ENCODE data around the gene PODXL2.
A peak's percentile ranks its signal among the peaks of the same experiment; 100 is the strongest.
"Not testable (repeated sequence)": the region's sequence is repeated elsewhere in the genome, so short reads cannot be mapped to it uniquely, and the experiment has no call there.

The PODXL2 gene

DNA sequence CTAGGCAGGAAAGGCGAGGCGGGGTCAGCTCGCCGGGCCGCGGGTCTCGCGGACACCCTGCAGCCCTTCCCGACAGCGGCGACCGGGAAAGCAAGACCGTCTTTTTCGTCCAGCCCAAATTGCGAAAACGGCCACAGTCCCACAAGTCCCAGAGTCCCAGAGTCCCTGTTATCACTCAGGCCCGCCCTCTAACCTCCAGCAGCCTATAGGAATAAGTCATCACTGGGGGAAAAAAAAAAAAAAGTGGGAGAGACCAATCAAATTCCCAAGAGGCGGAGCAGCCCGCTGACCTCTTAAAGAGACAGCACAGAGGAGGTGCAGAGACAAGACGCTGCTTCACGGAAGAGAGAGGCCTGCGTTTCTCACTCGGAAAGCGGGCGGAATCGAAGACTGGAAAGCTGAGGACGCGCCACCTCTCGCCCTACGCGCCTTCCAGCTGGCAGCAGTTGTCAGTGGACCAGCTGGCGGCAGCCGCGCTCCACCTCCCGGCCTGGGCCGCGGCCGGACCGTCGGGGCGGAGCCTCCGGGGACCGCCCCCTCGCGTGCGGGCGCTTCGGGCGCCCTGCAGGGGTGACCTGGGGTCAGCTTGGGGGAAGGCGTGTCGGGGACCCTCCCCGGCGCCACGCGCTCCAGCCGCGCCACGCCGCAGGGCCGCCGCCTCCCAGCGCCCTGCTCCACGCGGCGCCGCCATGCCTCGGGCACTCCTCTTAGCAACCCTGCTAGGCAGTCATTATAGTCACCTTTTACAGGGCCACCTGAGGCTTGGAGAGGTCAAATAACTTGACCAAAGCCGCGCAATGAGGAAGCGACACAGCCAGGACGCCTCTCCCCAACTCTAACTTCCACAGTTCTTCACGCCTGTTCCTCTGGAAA, 38.2 kb upstream of the PODXL2 start, which contains the start of gene TPRA1:
Gene TPRA1, minus strand, starts transcription at position 141 of the 873 bp plus-strand sequence. CDS start 10,587 bp downstream, outside the sequence.
- H3K9ac ChIP-seq (ENCODE audit: low read length) = peak within 1 kb of the TSS; percentile 63
- H3K27me3 ChIP-seq (ENCODE audit: control insufficient read depth in 1 of 2, insufficient read depth in 2 of 2, low read length in 2 of 2) = no peaks in the 10 kb centered on the region
- H3K4me1 ChIP-seq (ENCODE audit: insufficient read depth, low read length) = peaks cover 23% of the 10 kb centered on the region
- peak within 1 kb of the TSS; percentile 89 for H3K27ac ChIP-seq (ENCODE audit: low read depth, low read length)
- peak within 1 kb of the TSS; percentile 52 to 90 for H3K4me3 ChIP-seq (ENCODE audit: low read depth in 1 of 2, low read length in 2 of 2)
- no peaks in the 10 kb centered on the region for H3K9me3 ChIP-seq (ENCODE audit: low read length)
- H3K36me3 ChIP-seq (ENCODE audit: insufficient read depth, low read length) = no peaks in the 10 kb centered on the region

DNA sequence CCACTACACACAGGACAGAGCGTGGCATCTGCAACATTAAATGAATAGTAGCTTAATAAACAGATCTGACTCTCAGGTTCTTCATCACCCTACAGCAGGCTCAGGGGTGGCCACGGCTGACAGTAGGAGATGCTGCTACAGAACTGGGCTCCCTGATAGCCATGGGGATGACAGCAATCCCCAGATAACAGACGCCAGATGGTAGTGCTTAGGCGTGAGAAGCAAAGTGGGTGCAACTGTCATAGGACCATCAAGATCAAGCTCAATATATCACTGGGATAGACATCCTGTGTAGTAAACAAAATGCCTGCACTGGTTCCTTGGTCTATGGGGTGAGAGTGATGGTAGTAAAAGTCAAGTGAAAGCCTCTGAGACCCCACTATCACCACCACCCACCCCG, 35.8 kb upstream of the PODXL2 start:
- Histone ChIP-seq H3K9ac (ENCODE audit: low read length) (no peak overlapping the region), H3K4me1 (ENCODE audit: insufficient read depth, low read length) (peaks cover 17% of the 10 kb centered on the region), H3K4me3 (ENCODE audit: low read depth in 1 of 2, low read length in 2 of 2) (no peak overlapping the region), H3K27me3 (ENCODE audit: control insufficient read depth in 1 of 2, insufficient read depth in 2 of 2, low read length in 2 of 2) (no peaks in the 10 kb centered on the region), H3K9me3 (ENCODE audit: low read length) (no peaks in the 10 kb centered on the region), H3K36me3 (ENCODE audit: insufficient read depth, low read length) (no peaks in the 10 kb centered on the region), H3K27ac (ENCODE audit: low read depth, low read length) (no peak overlapping the region)

DNA sequence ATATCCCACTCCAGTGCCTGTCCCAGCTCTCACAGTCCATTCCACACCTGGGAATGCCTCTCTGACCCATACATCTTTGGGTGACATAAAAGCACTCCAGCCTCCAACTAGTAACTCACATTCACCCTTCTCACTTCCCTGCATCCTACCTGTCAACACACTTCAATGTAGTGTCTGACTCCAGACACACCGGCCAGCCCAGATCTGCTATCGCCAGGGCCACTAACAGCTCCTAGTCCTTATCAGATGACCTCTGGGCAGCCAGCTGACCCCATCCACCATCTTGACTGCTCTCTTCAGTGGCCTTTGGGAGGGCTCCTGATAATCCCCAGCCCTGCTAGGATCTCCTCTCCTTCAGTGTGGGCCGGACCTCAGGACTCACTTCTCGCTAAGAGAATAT, 33.7 kb upstream of the PODXL2 start:
- peaks cover 16% of the 10 kb centered on the region for H3K4me1 ChIP-seq (ENCODE audit: insufficient read depth, low read length)
- H3K27ac ChIP-seq (ENCODE audit: low read depth, low read length) = no peak overlapping the region
- no peaks in the 10 kb centered on the region for H3K36me3 ChIP-seq (ENCODE audit: insufficient read depth, low read length)
- H3K27me3 ChIP-seq (ENCODE audit: control insufficient read depth in 1 of 2, insufficient read depth in 2 of 2, low read length in 2 of 2) = no peaks in the 10 kb centered on the region
- no peak overlapping the region for H3K4me3 ChIP-seq (ENCODE audit: low read depth in 1 of 2, low read length in 2 of 2)
- H3K9ac ChIP-seq (ENCODE audit: low read length) = no peak overlapping the region
- no peaks in the 10 kb centered on the region for H3K9me3 ChIP-seq (ENCODE audit: low read length)

- H3K9ac ChIP-seq (ENCODE audit: low read length) = no peak overlapping the region
- H3K36me3 ChIP-seq (ENCODE audit: insufficient read depth, low read length) = no peaks in the 10 kb centered on the region
- peak overlapping the region in 1 of 2 donors; percentile 54 for H3K4me3 ChIP-seq (ENCODE audit: low read depth in 1 of 2, low read length in 2 of 2)
- H3K9me3 ChIP-seq (ENCODE audit: low read length) = no peaks in the 10 kb centered on the region
- H3K4me1 ChIP-seq (ENCODE audit: insufficient read depth, low read length) = peaks cover 8% of the 10 kb centered on the region
- H3K27ac ChIP-seq (ENCODE audit: low read depth, low read length) = no peak overlapping the region
- no peaks in the 10 kb centered on the region for H3K27me3 ChIP-seq (ENCODE audit: control insufficient read depth in 1 of 2, insufficient read depth in 2 of 2, low read length in 2 of 2)
These were observed 31.8 kb upstream of the PODXL2 start for GRCh38 chr3:127597020-127597771.

DNA sequence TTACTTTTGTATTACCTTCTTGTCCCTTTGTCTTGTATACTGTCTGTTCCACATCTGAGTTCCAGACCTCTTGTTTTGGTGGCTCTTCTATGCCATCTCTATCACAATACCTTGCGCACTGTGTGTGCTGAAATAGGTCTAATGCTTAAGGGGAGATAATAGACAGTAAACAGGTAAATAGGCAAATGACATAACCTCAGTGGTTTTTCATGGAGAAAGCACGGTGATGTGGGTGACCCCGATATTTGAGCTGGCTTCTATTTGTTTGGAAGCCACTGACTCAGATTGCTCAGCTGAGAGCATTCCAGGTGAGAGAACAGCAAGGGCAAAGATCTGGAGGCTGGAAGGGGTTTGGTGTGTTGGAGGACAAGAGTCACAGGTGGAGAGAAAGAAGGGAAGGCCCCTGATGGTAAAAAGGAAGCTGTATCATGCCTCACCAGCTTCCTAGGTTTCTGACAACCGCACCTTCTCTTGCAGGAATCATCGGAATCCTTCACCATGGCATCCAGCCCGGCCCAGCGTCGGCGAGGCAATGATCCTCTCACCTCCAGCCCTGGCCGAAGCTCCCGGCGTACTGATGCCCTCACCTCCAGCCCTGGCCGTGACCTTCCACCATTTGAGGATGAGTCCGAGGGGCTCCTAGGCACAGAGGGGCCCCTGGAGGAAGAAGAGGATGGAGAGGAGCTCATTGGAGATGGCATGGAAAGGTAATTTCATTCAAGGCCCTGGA, 30.0 kb upstream of the PODXL2 start:
- H3K9me3 ChIP-seq (ENCODE audit: low read length) = no peaks in the 10 kb centered on the region
- no peaks in the 10 kb centered on the region for H3K36me3 ChIP-seq (ENCODE audit: insufficient read depth, low read length)
- peak overlapping the region in 1 of 2 donors; percentile 54 for H3K4me3 ChIP-seq (ENCODE audit: low read depth in 1 of 2, low read length in 2 of 2)
- H3K27ac ChIP-seq (ENCODE audit: low read depth, low read length) = no peak overlapping the region
- peaks cover 8% of the 10 kb centered on the region for H3K4me1 ChIP-seq (ENCODE audit: insufficient read depth, low read length)
- no peaks in the 10 kb centered on the region for H3K27me3 ChIP-seq (ENCODE audit: control insufficient read depth in 1 of 2, insufficient read depth in 2 of 2, low read length in 2 of 2)
- no peak overlapping the region for H3K9ac ChIP-seq (ENCODE audit: low read length)

DNA sequence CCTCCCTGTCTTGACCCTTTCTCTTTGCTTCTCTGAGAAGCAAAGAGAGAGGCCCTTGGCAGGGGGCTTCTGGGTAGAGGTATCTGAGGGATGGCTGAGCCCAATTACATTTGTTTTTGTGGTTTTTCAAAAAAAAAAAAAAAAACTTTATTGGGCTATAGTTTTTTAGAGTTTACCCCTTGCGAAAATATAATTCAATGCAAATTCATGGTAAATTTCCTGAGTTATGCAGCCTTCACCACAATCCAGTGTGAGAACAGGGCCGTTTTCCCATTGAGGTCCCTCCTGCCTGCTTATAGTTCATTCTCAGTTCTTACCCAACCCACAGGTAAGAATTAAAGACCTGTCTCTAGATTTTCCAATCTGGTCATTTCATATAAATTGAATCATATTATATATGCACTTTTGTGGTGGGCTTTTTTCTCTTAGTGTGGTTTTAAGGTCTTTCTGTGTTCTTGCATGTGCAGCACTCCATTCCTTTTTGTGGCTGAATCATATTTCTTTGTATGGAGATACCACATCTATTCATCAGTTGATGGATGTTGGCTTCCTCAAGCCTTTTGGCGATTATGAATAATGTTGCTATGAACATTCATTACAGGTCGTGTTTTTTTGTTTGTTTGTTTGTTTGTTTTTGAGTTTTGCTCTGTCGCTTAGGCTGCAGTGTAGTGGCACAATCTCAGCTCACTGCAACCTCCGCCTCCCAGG, 28.1 kb upstream of the PODXL2 start:
- H3K36me3 ChIP-seq (ENCODE audit: insufficient read depth, low read length) = peaks cover 4% of the 10 kb centered on the region
- no peaks in the 10 kb centered on the region for H3K27me3 ChIP-seq (ENCODE audit: control insufficient read depth in 1 of 2, insufficient read depth in 2 of 2, low read length in 2 of 2)
- H3K9me3 ChIP-seq (ENCODE audit: low read length) = no peaks in the 10 kb centered on the region
- H3K27ac ChIP-seq (ENCODE audit: low read depth, low read length) = no peak overlapping the region
- H3K4me1 ChIP-seq (ENCODE audit: insufficient read depth, low read length) = peaks cover 8% of the 10 kb centered on the region
- H3K4me3 ChIP-seq (ENCODE audit: low read depth in 1 of 2, low read length in 2 of 2) = no peak overlapping the region
- no peak overlapping the region for H3K9ac ChIP-seq (ENCODE audit: low read length)

DNA sequence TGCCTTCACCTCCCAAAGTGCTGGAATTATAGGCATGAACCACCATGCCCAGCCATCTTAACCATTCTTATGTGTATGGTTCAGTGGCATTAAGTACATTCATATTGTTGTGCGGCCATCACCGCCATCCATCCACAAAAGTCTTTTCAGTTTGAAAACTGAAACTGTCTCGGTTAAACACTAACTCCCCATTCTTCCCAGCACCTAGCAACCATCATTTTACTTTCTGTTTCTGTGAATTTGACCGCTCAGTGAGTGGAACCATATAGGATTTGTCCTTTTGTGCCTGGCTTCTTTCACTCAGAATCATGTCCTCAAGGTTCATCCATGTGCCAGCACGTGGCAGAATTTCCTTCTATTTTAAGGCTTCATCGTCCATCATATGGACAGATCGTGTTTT, 24.9 kb upstream of the PODXL2 start:
- Histone ChIP-seq H3K36me3 (ENCODE audit: insufficient read depth, low read length) (peaks cover 17% of the 10 kb centered on the region), H3K4me1 (ENCODE audit: insufficient read depth, low read length) (peaks cover under 1% of the 10 kb centered on the region), H3K27me3 (ENCODE audit: control insufficient read depth in 1 of 2, insufficient read depth in 2 of 2, low read length in 2 of 2) (no peaks in the 10 kb centered on the region), H3K4me3 (ENCODE audit: low read depth in 1 of 2, low read length in 2 of 2) (no peak overlapping the region), H3K27ac (ENCODE audit: low read depth, low read length) (no peak overlapping the region), H3K9ac (ENCODE audit: low read length) (no peak overlapping the region), H3K9me3 (ENCODE audit: low read length) (no peaks in the 10 kb centered on the region)

DNA sequence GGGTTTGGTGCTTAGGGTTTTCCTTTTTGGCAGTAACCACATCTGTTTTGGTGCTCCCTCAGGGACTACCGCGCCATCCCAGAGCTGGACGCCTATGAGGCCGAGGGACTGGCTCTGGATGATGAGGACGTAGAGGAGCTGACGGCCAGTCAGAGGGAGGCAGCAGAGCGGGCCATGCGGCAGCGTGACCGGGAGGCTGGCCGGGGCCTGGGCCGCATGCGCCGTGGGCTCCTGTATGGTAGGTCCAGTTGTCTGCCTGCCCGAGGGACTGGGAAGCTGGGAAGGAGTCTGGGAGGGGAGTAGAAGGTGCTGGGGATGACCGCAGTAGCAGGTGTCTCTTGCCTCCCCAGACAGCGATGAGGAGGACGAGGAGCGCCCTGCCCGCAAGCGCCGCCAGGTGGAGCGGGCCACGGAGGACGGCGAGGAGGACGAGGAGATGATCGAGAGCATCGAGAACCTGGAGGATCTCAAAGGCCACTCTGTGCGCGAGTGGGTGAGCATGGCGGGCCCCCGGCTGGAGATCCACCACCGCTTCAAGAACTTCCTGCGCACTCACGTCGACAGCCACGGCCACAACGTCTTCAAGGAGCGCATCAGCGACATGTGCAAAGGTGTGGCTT, 24.3 kb upstream of the PODXL2 start:
- no peak overlapping the region for H3K27ac ChIP-seq (ENCODE audit: low read depth, low read length)
- no peaks in the 10 kb centered on the region for H3K4me1 ChIP-seq (ENCODE audit: insufficient read depth, low read length)
- no peak overlapping the region for H3K9ac ChIP-seq (ENCODE audit: low read length)
- no peaks in the 10 kb centered on the region for H3K9me3 ChIP-seq (ENCODE audit: low read length)
- H3K27me3 ChIP-seq (ENCODE audit: control insufficient read depth in 1 of 2, insufficient read depth in 2 of 2, low read length in 2 of 2) = no peaks in the 10 kb centered on the region
- H3K4me3 ChIP-seq (ENCODE audit: low read depth in 1 of 2, low read length in 2 of 2) = no peak overlapping the region
- H3K36me3 ChIP-seq (ENCODE audit: insufficient read depth, low read length) = peaks cover 17% of the 10 kb centered on the region

DNA sequence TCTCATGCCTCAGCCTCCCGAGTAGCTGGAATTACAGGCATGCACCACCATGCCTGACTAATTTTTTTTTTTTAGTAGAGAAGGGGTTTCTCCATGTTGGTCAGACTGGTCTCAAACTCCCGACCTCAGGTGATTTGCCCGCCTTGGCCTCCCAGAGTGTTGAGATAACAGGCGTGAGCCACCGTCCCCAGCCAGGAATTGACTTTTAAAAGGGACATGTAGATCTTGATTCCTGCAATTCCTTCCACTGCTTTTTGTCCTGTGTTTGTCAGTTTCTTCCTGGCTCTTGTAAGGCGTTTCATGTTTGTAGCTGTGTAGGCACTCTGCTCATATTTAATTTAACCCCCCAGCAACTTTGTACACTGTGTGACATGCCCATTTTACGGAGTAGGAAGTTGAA, 23.4 kb upstream of the PODXL2 start:
- H3K4me3 ChIP-seq (ENCODE audit: low read depth in 1 of 2, low read length in 2 of 2); H3K27me3 ChIP-seq (ENCODE audit: control insufficient read depth in 1 of 2, insufficient read depth in 2 of 2, low read length in 2 of 2); H3K9me3 ChIP-seq (ENCODE audit: low read length); H3K9ac ChIP-seq (ENCODE audit: low read length); H3K27ac ChIP-seq (ENCODE audit: low read depth, low read length); H3K4me1 ChIP-seq (ENCODE audit: insufficient read depth, low read length): not testable (repeated sequence)
- H3K36me3 ChIP-seq (ENCODE audit: insufficient read depth, low read length) = peaks cover 17% of the 10 kb centered on the region

GRCh38 chr3:127606086-127606805, 22.7 kb upstream of the PODXL2 start:
- H3K9me3 ChIP-seq (ENCODE audit: low read length) = no peaks in the 10 kb centered on the region
- H3K4me3 ChIP-seq (ENCODE audit: low read depth in 1 of 2, low read length in 2 of 2) = no peak overlapping the region
- H3K36me3 ChIP-seq (ENCODE audit: insufficient read depth, low read length) = peaks cover 17% of the 10 kb centered on the region
- no peaks in the 10 kb centered on the region for H3K27me3 ChIP-seq (ENCODE audit: control insufficient read depth in 1 of 2, insufficient read depth in 2 of 2, low read length in 2 of 2)
- no peaks in the 10 kb centered on the region for H3K4me1 ChIP-seq (ENCODE audit: insufficient read depth, low read length)
- H3K9ac ChIP-seq (ENCODE audit: low read length) = no peak overlapping the region
- no peak overlapping the region for H3K27ac ChIP-seq (ENCODE audit: low read depth, low read length)
